Measurements from ENCODE around the gene ZNF516. TPM values are rescaled to one million over a fixed set of nuclear protein-coding genes. Genes with fewer than 3 reads are reported as not detected.

The ZNF516 gene
- total RNA-seq, 1 donor from 2014 or later: 14.0 TPM

GRCh38 chr18:76450452-76451395 is 44.3 kb downstream of the ZNF516 start:
- intact Hi-C loops (cut with micrococcal nuclease): loop anchor here (5.0 kb wide), 1 partner anchor 42 kb away; no protein-coding TSS in a partner anchor
- DNase-seq (peak; percentile 74), ATAC-seq (peak; percentile 76)

GRCh38 chr18:76449111-76449453 is 46.0 kb downstream of the ZNF516 start:
- intact Hi-C loops (cut with micrococcal nuclease): no loop called here
- DNase-seq: no peak
- no peak for ATAC-seq

- ATAC-seq (no peak), DNase-seq (no peak)
- intact Hi-C loops (cut with micrococcal nuclease): no loop called here
Measured at GRCh38 chr18:76448256-76449110, 46.6 kb downstream of the ZNF516 start.

- DNase-seq (no peak), ATAC-seq (no peak)
- intact Hi-C loops (cut with micrococcal nuclease): no loop called here
Measured at GRCh38 chr18:76447258-76447890, 47.7 kb downstream of the ZNF516 start.

GRCh38 chr18:76446321-76447257 is 48.5 kb downstream of the ZNF516 start:
- intact Hi-C loops (cut with micrococcal nuclease): no loop called here
- no peak for DNase-seq
- ATAC-seq: no peak

GRCh38 chr18:76445741-76446232 is 49.3 kb downstream of the ZNF516 start:
- intact Hi-C loops (cut with micrococcal nuclease): no loop called here
- peak; percentile 22 for ATAC-seq

GRCh38 chr18:76445275-76445674 is 49.8 kb downstream of the ZNF516 start:
- no peak for DNase-seq
- intact Hi-C loops (cut with micrococcal nuclease): no loop called here
- no peak for ATAC-seq

More at GRCh38 chr18:76445741-76446232, 49.3 kb downstream of the ZNF516 start:
- DNase-seq: no peak

GRCh38 chr18:76444446-76445105 is 50.5 kb downstream of the ZNF516 start:
- intact Hi-C loops (cut with micrococcal nuclease): no loop called here
- ATAC-seq (no peak), DNase-seq (no peak)

GRCh38 chr18:76443519-76444445 is 51.3 kb downstream of the ZNF516 start:
- intact Hi-C loops (cut with micrococcal nuclease): no loop called here
- DNase-seq (no peak), ATAC-seq (no peak)

- intact Hi-C loops (cut with micrococcal nuclease): no loop called here
- ATAC-seq (no peak), DNase-seq (no peak)
Measured at GRCh38 chr18:76442413-76443171, 52.5 kb downstream of the ZNF516 start.

GRCh38 chr18:76441668-76442412 is 53.2 kb downstream of the ZNF516 start:
- ATAC-seq (no peak), DNase-seq (no peak)
- intact Hi-C loops (cut with micrococcal nuclease): no loop called here

- intact Hi-C loops (cut with micrococcal nuclease): no loop called here
- DNase-seq: no peak
- ATAC-seq: no peak
Measured at GRCh38 chr18:76441002-76441667, 53.9 kb downstream of the ZNF516 start.

- no peak for DNase-seq
- ATAC-seq: no peak
- intact Hi-C loops (cut with micrococcal nuclease): no loop called here
Measured at GRCh38 chr18:76437910-76438309, 57.1 kb downstream of the ZNF516 start.

- ATAC-seq (peak; percentile 95), DNase-seq (peak; percentile 69)
Measured at GRCh38 chr18:76437011-76437410, 58.0 kb downstream of the ZNF516 start.

GRCh38 chr18:76436342-76436741 is 58.7 kb downstream of the ZNF516 start:
- intact Hi-C loops (cut with micrococcal nuclease): no loop called here
- ATAC-seq: no peak

More at GRCh38 chr18:76437011-76437410, 58.0 kb downstream of the ZNF516 start:
- intact Hi-C loops (cut with micrococcal nuclease): no loop called here

More at GRCh38 chr18:76436342-76436741, 58.7 kb downstream of the ZNF516 start:
- no peak for DNase-seq
